NCI-H226 (cell line): ENCODE data around the gene ASIC4.

Experiments used
- DNase-seq: peaks from one replicate; pipeline ENCODE4 v3.0.0-alpha.2; 2015

ASIC4 gene

GRCh38 chr2:219570924-219571310 is 56.6 kb downstream of the ASIC4 start:
- DNase-seq: no peak

- peak; percentile 97 for DNase-seq
Measured at GRCh38 chr2:219571311-219572236, 57.3 kb downstream of the ASIC4 start, which contains the start of gene OBSL1. Gene OBSL1 (minus strand): TSS chr2:219571539. CDS start chr2:219571232, 307 bp downstream.

DNA sequence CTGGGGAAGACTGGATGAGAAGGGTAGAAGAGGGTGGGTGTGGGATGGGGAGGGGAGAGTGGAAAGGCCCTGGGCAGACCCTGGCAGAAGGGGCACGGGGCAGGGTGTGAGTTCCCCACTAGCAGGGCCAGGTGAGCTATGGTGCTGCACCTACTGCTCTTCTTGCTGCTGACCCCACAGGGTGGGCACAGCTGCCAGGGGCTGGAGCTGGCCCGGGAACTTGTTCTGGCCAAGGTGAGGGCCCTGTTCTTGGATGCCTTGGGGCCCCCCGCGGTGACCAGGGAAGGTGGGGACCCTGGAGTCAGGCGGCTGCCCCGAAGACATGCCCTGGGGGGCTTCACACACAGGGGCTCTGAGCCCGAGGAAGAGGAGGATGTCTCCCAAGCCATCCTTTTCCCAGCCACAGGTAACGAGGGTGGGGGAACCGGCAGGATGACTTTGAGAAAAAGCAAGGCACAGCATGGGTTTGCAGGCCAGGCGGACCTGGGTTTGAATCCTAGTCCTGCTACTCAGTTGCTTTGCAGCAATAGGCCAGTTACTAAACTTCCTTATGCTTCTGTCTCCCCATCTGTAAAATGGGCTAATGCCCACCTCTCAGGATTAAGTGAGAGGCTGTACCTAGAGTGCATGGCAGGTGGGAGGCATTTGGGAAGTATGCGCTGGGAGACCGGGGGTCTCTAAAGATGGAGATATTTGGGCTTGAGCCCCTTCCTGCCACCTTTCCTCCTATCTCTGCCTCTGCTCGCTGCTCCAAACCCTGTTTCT is 58.1 kb downstream of the ASIC4 start, which contains the start of gene INHA:
Gene INHA (plus strand): TSS at position 74 of the 765 bp plus-strand sequence. CDS start 65 bp downstream, at position 139.
- no peak for DNase-seq

DNA sequence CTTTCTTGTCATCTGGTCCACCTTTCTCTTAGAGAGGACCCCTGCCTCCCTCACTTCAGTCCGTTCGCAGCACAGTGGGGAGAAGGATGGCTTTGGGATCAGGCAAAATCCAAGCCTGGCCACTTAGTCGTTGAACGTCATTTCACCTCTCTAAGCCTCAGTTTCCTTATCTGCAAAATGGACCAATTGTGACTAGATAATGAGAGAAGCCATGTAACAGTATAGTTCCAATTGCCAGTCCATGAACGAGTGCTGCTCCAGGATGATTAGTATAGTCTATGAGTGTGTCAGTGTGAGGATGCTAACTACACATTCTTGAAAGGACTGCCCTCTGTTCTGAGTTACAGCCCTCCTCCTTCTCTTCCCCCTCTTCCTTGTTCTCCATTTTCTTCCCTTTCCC is 58.9 kb downstream of the ASIC4 start:
- DNase-seq: no peak

DNA sequence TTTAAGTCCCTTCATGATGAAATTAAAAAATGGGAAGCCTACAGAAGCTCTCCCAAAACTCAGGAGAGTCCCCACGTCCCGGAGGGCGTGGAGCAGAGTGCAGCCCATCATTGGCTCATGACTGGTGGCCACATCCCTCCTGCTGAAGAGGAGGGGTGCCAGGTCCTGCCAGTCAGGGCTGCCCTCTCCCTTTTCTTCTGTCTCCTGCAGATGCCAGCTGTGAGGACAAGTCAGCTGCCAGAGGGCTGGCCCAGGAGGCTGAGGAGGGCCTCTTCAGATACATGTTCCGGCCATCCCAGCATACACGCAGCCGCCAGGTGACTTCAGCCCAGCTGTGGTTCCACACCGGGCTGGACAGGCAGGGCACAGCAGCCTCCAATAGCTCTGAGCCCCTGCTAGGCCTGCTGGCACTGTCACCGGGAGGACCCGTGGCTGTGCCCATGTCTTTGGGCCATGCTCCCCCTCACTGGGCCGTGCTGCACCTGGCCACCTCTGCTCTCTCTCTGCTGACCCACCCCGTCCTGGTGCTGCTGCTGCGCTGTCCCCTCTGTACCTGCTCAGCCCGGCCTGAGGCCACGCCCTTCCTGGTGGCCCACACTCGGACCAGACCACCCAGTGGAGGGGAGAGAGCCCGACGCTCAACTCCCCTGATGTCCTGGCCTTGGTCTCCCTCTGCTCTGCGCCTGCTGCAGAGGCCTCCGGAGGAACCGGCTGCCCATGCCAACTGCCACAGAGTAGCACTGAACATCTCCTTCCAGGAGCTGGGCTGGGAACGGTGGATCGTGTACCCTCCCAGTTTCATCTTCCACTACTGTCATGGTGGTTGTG is 60.4 kb downstream of the ASIC4 start:
- no peak for DNase-seq

- DNase-seq: no peak
Measured at GRCh38 chr2:219575566-219576504, 61.6 kb downstream of the ASIC4 start.

- no peak for DNase-seq
Measured at GRCh38 chr2:219576505-219577388, 62.5 kb downstream of the ASIC4 start.

DNA sequence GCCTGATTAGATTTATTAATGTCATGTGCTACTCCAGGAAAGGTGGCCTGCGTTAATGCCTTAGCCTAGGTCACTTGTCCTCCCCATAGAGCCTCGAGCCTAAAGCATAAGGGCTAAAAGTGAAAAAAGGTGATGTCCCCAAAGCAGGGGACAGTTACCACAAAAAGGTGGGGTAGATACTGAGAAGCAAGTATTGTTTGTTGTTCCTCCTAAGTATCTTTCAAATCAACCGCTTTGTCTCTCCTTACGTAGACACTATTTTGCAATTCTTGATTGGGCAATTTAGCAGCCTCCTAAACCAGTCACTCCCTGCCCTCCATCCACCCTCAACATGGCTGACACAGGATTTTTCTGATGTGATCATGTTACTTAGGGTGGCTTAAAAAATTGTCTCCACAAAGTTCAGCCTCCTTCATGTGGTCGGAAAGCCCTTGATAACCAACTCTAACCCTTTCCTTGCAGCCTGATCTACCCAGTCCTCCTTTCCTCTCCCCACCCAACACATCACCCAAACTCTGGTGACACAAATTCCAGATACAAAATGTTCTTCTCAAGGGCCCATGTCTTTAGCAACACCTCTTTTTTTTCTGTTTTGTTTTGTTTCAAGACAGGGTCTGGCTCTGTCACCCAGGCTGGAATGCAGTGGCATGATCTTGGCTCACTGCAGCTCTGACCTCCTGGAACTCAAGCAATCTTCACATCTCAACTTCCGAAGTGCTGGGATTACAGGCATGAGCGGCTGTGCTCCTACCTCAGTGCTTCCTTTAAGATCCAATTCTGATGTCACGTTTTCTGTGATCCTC is 64.7 kb downstream of the ASIC4 start:
- DNase-seq: peak; percentile 12

GRCh38 chr2:219581346-219581745 is 67.1 kb downstream of the ASIC4 start:
- no peak for DNase-seq
